ENCODE results near the gene ZFR.

DNA sequence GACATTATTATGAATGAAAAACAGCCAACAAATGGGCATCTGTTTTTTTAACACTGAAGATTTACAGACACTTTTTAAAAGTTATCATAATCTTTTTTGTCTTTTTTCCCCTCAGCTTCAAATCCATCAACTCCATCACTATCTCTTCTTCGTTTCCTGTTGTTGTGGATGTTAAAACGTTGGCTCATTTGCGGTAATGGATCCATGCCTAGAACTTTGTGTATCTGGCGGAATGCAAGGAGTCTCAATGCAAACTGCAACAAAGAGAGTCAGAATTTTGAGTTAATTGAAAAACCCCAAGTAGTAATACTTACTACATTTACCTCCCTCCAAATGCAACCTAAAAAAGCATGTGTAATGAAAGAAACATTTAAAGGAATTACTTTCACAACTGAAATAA is 88.9 kb downstream of the ZFR start:
- TF ChIP-seq, protein P1, sequence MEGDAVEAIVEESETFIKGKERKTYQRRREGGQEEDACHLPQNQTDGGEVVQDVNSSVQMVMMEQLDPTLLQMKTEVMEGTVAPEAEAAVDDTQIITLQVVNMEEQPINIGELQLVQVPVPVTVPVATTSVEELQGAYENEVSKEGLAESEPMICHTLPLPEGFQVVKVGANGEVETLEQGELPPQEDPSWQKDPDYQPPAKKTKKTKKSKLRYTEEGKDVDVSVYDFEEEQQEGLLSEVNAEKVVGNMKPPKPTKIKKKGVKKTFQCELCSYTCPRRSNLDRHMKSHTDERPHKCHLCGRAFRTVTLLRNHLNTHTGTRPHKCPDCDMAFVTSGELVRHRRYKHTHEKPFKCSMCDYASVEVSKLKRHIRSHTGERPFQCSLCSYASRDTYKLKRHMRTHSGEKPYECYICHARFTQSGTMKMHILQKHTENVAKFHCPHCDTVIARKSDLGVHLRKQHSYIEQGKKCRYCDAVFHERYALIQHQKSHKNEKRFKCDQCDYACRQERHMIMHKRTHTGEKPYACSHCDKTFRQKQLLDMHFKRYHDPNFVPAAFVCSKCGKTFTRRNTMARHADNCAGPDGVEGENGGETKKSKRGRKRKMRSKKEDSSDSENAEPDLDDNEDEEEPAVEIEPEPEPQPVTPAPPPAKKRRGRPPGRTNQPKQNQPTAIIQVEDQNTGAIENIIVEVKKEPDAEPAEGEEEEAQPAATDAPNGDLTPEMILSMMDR (IDR thresholded peaks at IDR 0.05): no peak
- no peak for TF ChIP-seq POLR2A (IDR thresholded peaks at IDR 0.05)
